NCI-H1092 (cell line): ENCODE data around the gene CNTFR.

Source experiments
- DNase-seq: peaks from one replicate; lab custom pipeline; 2025; lab: John Stamatoyannopoulos, UW

CNTFR gene

DNA sequence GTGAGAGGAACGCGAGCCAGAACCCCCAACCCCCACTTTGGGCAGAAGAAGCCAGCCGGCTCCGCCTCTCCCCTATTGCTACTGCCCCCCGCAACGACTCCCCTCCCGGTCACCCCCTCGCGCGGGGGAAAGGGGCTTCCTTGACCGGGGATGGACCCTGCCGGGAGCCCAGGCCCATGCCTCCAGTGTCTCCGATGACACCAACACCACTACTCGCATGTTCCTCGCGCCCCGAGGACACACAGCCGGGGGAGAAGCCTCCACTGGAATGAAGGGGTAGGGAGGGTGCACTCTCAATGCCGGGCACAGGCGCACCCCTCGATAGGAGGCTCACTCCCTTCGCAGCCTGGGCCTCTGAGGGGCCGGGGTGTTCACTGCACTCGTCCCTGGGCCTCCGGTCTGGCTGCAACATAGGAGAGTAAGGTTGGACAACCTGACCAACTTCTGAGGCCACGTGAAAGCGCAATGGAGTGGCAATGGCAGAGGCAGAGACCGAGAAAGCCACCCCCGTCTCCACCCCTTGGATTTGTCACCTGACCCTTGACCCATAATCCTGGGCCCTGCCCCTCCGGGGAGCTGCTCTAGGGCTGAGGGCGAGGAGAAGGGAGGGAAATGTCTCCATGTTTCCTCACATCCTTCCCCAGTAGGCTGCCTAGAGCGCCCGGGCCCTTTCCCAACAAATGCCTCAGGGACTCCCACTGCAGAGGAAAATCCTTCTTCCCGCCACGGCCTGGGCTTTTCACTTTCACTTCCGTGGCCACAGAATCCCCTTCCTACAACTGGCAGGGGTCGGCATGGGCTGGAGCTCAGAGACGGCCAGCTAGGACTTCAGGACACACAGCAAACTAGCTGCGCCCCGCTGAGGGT, 1.1 kb upstream of the CNTFR start:
- no peak for DNase-seq

DNA sequence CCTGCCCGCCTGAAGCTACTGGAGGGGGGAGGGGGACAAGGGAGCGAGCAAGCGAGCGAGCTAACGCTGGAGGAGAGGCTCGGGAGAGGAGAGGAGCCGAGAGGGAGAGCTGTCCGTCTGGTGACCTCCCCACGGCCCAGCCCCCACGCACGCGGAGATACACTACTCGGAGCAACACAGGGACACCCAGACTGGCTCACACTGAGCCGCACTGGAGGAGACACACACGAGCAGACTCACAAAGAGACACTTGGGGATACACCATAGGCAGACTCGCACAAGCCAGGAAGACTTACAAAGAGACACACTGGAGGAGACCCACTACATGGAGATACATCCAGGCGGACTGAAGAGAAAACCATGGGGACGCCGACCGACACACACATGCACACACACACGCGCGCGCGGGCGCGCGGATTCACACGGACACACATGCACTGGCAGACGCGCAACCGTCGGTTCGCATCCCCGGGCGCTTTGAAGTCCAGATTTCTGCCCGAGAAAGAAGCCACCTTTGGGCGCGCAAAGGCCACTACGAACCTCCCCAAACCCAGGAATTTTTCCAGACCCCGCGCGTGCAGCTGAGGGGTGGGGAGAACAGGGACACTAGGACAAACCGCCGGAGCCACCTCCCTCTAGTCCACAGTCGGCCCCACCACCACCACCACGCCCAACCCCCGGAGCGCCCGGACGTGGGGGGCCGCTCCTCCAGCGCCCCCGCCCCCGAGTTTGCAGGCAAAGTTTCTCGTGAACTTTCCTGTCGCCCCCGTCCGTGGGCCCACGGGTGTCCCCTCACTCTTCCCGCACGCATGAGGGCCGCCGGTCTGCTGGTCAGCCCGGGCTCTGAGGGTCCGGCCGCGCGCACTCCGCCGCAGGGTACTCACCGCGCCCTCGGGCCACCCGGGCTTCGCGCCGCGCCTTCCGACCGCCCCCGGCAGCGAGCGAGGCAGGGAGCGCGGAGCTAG, 571 bp downstream of the CNTFR start:
- DNase-seq: no peak

DNA sequence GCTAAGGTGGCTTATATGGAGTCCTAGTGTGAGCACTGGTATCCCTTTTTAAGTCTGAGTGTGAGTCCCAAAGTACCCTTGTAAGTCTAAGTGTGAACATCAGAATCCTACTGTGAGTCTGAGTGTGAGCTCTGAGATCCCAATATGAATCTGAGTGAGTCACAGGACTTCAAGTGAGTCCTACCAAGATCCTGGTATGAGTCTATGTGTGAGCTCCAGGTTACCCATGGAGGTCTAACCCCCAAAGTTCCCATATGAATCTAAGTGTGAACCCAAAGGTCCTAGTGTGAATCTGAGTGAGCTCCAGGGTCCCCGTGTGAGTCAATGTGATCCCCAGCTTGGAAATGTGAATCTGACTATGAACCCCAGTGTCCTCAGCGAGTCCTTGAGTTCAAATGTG, 2.3 kb downstream of the CNTFR start:
- no peak for DNase-seq

DNA sequence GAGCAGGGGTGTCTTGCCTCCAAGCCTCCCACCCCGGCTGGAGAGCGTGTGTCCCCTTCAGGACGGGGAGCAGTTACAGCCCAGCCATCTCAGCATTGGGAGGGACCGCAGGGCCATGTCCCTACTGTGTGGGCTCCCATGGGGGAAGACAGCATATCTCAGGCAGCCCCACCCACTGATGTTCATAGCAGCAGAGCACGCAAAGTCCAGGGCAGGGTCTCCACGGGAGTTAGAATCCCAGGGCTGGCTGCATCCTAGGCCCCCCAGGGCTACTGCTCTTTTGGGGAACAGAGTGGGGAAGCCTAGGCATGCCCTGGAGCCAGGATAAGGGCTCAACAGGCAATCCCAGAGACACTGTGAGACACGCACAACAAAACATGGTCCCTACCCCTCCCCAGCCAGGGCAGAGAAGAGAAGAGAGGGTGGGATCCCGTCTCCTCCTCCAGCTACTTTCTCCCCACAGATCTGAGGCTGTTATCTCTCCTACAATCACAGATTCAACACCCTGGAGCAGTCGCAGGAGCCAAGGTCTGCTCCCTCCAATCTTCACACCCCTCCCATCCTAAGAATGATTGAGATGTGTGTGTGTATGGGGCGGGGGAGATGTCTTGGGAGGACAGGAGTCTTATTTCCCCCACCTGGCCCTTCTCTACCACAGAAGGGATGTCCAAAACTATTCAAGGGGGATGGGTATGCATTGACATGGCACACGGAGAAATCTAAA, 3.4 kb downstream of the CNTFR start:
- no peak for DNase-seq

DNA sequence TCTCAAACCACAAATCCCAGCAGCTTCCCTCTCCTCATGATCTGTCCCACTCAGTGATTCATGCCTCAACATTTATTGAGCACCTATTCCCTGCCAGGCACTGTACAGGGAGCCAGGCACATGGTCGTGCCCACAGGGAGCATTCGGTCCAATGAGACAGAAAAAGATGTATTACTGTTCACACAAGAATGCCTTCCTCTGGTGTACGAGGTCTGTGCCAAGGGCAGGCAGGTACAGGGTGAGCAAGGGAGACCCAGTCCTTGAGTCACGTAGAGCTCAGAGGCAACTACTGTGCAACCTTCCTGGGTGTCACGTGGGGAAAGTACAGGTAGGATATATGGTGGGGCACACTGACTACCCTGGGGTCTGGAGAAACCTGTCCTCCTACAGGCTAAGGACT, 4.6 kb downstream of the CNTFR start:
- no peak for DNase-seq

DNA sequence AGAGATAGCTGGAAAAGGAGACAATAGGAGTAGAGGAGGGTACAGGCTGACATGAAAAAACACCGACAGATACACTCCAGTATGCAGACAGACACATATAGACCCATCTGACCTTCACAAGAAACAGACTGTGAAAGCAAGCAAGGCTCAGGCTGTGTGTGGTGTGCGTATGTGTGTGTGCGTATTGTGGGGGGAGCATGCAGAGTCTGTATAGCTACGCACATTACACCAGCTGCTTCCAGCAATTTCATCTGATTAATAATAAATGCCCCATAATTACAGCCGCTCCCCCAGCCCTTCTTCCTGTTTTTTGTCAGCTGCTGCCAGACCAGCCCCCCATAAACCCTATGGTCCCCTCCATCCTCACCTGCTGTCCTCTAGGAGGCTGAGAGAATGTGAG, 6.7 kb downstream of the CNTFR start:
- DNase-seq: no peak

DNA sequence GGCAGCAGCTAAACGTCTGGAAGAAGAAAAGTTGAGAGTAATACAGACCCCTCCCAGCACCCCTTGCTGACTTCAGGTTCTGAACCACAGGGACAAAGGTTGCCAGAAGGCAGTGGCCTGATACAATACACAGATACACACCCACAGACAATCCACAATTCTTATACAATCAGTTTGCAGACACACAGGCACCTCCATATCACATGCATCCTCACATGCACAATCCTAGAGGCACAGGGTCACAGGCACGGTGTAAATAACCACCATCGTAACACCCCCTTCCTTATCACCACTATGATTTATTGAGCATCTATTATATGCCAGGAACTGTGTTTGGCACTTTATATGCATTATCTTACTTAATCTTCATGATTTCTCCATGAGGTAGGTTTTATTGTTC, 8.2 kb downstream of the CNTFR start:
- no peak for DNase-seq

DNA sequence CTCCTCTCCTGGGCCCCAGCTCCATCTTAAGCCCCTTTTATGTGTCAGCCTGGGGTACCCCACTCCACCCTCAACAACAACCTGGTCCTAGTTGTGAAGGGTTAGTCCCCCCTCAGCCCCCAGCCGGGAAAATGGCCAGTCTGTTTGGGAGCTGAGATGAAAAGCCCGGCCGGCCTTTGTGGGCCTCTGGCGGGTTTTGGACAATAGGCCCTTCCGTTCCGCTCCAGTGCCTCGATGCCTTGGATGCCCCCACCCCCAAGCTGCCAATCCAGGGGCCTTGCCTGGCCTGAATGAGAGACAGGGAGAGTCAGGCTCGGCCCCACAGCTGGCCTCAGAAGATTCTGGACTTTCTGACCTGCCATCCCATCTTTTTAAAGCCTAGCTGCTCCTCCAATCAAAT, 9.2 kb downstream of the CNTFR start:
- DNase-seq: peak; percentile 75

DNA sequence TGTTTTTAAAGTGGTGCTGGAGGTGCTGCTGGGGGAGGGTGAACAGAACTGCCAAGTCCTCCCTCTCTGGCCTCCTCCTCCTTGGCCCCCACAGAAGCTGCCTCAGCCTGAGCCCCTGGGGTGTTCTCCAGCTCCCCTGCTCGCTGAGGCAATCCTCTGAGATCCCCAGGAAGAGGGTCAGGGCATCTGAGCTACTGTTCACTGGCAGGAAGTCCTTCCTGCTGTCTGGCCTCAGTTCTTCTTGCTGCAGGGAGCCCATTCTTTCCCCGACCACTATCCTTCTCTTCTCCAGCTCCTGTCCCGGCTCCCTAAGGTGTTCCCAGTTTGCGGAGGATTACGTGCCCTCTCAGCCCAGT, 9.7 kb downstream of the CNTFR start:
- no peak for DNase-seq

DNA sequence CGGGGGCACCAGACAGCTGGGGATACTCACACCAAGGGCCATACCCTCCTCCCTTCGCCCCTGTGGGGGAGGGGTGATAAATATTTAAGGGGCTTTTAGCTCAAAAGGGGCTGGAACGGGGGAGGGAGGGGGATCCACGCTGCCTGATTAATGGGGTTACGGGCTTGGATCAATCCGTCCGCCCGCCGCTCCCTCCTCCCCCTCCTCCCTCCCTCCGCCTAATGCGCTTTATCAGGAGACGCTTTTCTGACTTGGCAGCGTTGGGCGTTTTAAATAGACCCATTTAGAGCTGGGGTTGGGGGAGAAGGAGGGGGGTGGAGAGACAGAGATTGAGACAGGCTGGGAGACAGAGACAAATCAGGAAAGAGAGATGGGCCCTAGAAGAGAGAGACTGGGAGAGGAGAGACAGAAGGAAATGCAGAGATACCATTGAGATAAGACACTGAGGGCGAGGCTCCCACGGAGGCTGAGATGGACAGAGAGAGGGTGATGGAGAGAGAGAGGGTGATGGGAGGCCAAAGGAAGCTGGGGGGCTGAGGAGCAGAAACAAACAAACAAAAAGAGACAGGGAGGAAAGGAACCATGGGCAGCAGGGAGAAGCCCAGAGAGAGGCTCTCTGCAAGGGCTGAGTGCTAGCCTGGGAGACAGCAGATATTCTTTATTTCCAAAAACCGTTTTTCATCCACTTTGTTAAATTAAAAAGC, 10.3 kb downstream of the CNTFR start:
- peak; percentile 70 for DNase-seq

DNA sequence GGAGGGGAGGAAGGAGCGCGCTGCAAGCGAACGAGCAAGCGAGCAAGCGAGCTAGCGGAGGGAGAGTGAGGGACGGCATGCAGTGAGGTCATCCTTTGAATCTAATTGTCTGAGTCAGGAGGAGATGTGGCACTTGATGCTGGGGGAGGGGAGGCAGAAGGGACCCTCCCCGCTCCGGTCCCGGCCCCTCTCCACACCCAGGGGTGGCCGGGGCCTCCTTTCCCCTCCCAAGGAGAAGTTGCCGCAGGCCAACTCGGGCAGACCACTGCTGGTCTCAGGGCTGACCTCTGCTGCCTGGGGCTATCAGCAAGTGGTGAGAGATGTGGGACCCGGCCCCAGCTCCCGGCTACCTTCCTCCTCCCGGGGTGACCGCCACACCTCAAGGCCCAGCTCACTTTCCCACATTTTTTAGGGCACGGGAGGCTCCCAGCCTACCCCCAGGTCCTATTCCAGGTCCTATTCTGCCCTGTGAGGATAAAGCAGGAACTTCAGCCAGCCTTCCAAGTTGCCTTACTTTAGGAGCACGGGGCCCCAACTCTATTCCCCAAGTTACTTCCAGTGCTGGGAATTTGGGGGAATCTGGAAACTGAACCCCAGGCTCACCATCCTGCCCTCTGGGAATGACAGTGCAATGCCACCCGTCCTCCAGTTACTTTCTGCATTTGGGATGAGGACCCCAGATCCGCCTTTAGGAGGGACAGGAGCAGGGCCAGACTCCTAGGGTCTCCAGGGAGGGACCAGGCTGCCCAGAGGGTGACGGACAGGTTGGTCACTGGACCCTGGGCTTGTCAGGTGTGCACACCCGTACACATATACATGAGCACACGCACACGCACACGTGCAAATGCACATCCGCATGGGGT, 11.1 kb downstream of the CNTFR start:
- peak; percentile 69 for DNase-seq

DNA sequence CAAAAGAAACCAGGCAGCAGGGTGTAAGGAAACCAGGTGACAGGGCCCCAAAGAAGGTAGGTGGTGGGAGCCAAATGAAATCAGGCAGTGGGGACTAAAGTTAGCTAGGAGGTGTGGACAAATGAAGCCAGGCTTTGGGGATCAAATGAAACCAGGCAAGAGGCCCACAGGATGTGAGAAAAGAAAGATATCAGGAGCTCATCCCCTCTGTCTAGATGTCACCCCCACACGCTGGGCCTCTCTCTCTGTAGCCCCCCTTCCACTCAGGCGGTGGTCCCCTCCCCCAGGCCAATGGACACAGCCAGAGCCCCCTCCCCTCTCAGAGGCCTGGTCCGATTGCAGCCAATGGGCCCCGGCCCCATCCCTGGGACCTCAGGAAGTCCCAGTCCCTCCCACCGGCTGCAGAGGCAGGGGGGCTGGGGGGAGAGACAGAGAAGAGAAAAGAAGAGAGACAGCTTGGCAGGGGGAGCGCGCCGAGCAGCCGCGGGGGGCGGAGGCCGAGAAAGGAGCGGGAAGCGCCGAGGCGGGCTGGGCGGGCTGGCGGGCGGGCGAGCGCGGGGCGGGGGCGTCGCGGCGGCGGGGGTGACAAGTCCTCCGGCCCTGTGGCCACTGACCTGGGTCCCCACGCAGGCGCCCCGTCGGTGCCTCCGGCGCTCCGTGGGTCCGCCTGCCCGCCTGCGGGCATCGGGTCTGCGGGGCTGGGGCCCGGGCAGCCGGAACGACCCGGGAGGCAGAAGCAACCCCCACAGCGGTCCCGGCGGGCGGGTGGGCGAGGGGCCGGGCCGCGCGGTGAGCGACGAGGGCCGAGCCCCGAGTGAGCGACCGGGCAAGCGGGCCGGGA, 11.9 kb downstream of the CNTFR start:
- DNase-seq: peak; percentile 45

DNA sequence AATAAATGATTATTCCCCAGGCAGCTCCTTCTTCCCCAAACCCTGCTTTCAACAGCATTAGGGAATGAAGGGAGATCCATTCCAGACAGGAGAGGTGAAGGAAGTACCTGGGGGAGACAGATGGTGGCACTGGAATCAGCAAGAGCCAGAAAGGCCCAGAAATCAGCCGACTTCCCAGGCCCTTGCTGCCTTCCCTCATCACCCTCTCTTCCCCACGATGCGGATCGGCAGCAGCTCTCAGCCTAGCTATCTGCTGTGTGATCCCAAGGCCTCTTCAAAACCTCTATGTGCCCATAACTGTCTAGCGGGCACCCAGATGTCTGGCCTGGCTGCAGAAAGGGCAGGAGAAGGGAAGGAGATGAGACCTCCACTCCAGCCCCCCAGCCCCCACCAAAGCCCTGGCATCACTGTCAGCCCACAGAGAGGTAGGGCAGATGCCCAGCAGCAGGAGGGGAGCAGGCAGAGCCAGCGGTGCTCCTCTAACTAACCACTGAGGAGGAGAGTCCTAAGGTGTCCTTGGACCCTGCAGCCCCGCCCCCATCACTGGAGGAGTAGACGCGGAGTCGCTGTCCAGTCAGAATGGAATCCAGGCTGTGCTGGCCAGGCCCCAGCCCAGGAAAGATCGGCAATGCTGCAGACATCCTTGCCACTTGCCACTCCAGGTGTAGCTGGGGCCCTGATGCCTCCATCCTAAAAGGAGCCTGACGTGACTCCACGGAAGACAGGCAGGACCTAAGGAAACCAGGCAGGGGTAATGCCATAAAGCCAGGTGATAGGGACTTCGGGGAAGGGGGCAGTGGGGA, 12.7 kb downstream of the CNTFR start:
- DNase-seq: no peak

DNA sequence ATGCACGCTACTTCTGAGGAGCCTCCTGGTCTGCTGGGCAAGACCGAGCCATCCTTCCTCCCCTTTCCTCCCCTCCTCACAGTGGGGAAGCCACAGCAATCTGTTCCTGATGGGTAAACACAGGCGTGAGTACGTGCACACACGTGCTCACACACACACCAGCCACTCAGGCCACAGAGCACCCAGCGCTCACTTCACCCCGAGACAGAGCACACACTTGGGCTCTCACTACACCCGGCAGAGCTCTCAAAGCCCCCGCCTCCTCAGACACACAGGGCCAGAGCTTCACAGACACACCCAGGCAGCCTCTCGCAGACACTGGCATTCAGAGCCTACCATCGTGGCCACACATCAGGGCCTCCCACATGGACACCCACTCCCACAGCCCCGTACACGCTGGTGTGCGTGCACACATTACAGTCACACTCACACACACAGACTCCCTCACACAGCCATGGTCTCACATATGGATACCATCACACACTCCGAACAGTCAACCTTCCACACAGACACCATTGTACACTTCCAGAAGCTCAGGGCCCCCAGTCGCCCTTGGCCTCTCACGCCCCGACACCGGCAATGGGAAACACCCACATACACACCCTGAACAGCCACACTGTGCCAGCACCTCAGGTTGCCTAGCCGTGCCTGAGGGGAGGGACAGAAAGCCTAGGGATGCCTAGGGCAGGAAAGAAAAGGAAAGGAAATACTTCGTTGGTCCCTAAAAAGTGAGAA, 13.5 kb downstream of the CNTFR start:
- DNase-seq: no peak

DNA sequence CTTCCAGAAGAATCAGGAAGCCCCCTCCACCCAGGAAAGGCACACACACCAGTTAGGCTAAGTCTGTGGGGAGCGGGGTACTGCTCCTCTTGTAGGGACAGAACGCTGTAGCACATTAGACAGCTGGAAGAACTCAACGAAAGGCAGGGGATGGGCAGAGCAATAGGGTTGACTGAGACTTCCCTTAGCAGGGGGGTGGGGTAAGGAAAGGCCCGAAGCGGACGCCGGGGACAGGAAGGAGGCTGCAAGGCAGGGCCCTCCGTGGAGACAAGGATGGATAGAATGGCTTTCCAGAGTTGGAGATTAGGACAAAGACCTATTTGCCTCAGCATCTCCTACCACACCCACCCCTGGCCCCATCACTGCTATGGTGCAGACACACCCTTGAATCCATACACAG, 14.3 kb downstream of the CNTFR start:
- no peak for DNase-seq

DNA sequence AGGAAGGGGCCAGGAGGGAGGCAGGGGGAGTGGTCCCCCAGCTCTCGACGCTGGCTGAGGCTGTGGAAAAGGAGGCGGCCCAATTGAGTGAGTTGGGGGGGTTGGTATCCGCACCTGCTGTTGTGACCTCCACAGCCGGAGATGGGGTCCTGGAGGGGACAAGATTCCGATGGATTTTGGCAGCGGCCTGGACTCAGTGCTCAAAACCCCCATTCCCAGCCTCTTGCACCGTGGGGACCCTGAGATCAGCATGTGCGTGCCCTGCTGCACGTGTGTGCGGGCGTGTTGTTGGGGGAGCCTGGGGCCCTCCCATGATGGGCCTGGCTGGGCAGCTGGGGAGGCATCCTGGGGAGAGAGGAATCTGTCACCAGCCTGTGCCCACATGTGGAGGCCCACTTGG, 15.0 kb downstream of the CNTFR start:
- no peak for DNase-seq

DNA sequence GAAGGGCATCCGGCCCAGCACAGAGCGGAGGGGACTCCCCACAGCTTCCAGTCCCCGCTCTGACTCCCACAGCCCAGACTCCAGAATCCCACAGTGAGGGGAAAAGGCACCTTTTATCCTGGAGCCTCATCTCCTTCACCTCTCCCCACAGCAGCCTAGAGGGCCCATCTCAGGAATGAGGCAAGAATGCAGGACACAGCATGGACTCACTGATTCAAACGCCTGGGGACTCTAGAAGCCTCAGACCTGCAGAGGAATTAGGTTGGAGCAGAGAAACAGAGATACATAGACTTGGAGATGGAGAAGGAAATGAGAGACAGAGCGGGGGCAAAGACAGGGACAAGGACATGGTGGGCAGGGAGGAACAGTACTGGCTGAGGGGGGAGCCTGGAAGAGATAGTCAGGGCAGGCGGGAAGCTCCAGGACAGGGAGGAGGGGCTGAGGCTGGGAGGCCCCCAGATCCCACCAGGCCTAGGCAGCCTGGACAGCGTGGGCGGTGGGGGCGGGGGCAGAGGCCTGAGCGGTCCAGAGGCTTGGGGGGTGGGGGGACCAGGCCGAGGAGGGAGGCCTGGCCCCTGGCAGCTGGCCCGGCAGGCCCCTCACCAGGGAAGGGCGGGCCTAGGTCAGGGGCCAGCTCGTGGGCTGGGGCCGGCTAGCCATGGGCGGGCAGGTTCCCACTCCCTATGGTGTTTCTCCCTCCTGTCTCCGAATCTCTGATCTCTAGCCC, 15.8 kb downstream of the CNTFR start:
- no peak for DNase-seq

DNA sequence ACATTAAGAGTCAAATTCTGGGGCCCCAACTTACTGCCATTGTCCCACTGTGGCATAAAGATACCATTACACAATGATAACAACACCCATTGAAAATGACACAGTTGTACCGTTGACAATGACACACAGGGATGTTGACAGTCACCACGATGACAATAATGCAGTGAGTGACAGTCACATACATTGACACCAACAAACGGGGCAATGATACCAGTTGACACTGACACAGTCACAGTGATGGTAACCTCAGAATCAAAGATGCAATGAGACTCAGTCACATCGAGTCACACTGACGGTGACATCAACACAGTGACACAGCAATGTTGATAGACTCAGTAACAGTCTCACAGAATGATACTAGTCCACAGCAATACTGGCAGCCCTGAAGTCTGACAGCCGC, 16.9 kb downstream of the CNTFR start:
- no peak for DNase-seq
